K562 (cell line): Measurements from ENCODE around the gene THG1L. TPM values are rescaled to one million over a fixed set of nuclear protein-coding genes. Genes with fewer than 3 reads are reported as not detected.
A peak's percentile ranks its signal among the peaks of the same experiment; 100 is the strongest.

Experiments
- BMI1 ChIP-seq: fragments of 150-350 bp; IDR thresholded peaks from 2 replicates; pipeline ENCODE4 v1.6.1; 2014; ENCODE audit warnings: low read length
- CBX1 ChIP-seq: sonication (generic); IDR thresholded peaks from 2 replicates; pipeline ENCODE4 v1.6.1; 2016; ENCODE audit warnings: antibody characterized with exemption, low read depth, mild to moderate bottlenecking
- CHAMP1 ChIP-seq: fragments of 450-650 bp; IDR thresholded peaks from 2 replicates; pipeline ENCODE4 v1.6.1; 2016; ENCODE audit warnings: mild to moderate bottlenecking
- CHD1 ChIP-seq: fragments of 200-600 bp; sonication (generic); IDR thresholded peaks from one replicate; pipeline ENCODE4 v1.6.1; 2012; ENCODE audit warnings: mild to moderate bottlenecking, moderate library complexity, low read length, inconsistent platforms
- CHD2 ChIP-seq: IDR thresholded peaks from 2 replicates; pipeline ENCODE4 v1.6.1; 2011; ENCODE audit warnings: low read depth, low read length
- DNMT1 ChIP-seq: fragments of 450-650 bp; IDR thresholded peaks from 2 replicates; pipeline ENCODE4 v1.6.1; 2016; ENCODE audit warnings: antibody characterized with exemption, mild to moderate bottlenecking
- ETV1 ChIP-seq: fragments of 450-650 bp; conservative IDR thresholded peaks from 2 replicates; pipeline ENCODE4 v1.6.1; 2016; ENCODE audit warnings: missing genetic modification characterization, control low read depth, low read depth, missing compliant biosample characterization
- FOS ChIP-seq: IDR thresholded peaks from 3 replicates; pipeline ENCODE4 v1.6.1; 2011; ENCODE audit not compliant: insufficient read length; ENCODE audit errors: extremely low read depth
- FUS ChIP-seq: fragments of 200-400 bp; formaldehyde crosslinking; optimal IDR thresholded peaks from 2 replicates; pipeline ENCODE3; 2017; ENCODE audit warnings: low read depth, low read length
- GATAD2A ChIP-seq: fragments of 450-650 bp; IDR thresholded peaks from 2 replicates; pipeline ENCODE4 v1.6.1; 2017
- HSF4 ChIP-seq: fragments of 250-450 bp; sonication (Bioruptor Pico); IDR thresholded peaks from 2 replicates; pipeline ENCODE4 v2.1.2; 2022; ENCODE audit warnings: mild to moderate bottlenecking, moderate library complexity, borderline replicate concordance
- MCM5 ChIP-seq: fragments of 450-650 bp; IDR thresholded peaks from 2 replicates; pipeline ENCODE4 v1.6.1; 2016; ENCODE audit warnings: low read depth
- MTA1 ChIP-seq: fragments of 450-650 bp; IDR thresholded peaks from 2 replicates; pipeline ENCODE4 v1.6.1; 2017; ENCODE audit warnings: borderline replicate concordance
- MXD1 ChIP-seq: fragments of 250-450 bp; sonication (Bioruptor Pico); IDR thresholded peaks from 2 replicates; pipeline ENCODE4 v1.8.0; 2021; ENCODE audit warnings: borderline replicate concordance, mild to moderate bottlenecking, moderate library complexity; ENCODE audit not compliant: poor library complexity, severe bottlenecking
- OTX1 ChIP-seq: fragments of 450-650 bp; formaldehyde crosslinking; IDR thresholded peaks from 2 replicates; pipeline ENCODE4 v1.4.0; 2022; ENCODE audit warnings: mild to moderate bottlenecking
- POLR2A ChIP-seq: fragments of 450-650 bp; conservative IDR thresholded peaks from 2 replicates; pipeline ENCODE4 v1.6.1; 2016
- SMARCB1 ChIP-seq: IDR thresholded peaks from 2 replicates; pipeline ENCODE4 v1.6.1; 2011; ENCODE audit warnings: improper control_type of control experiment, low read depth; ENCODE audit not compliant: insufficient read length
- SMARCC2 ChIP-seq: fragments of 450-650 bp; IDR thresholded peaks from 2 replicates; pipeline ENCODE4 v1.6.1; 2017; ENCODE audit warnings: antibody characterized with exemption, moderate library complexity, mild to moderate bottlenecking, low read depth
- SMARCE1 ChIP-seq: fragments of 450-650 bp; IDR thresholded peaks from 2 replicates; pipeline ENCODE4 v1.7.1; 2016; ENCODE audit warnings: mild to moderate bottlenecking
- TARDBP ChIP-seq: fragments of 450-650 bp; IDR thresholded peaks from 2 replicates; pipeline ENCODE4 v1.6.1; 2016
- ZNF316 ChIP-seq: fragments of 450-650 bp; IDR thresholded peaks from 2 replicates; pipeline ENCODE4 v1.6.1; 2016
- polyA plus RNA-seq, 8 experiments: library from polyadenylated mRNA; depleted of rRNA in 4 of 8; stranded (reverse) in 5 of 8; unstranded in 3 of 8; fragments of >200 nt; fragmentation: Nextera tagmentation in 2 of 8; fragmentation: Illumina TruSeq in 1 of 8; extraction: Ambion mirVana in 2 of 8; extraction: Trizol in 1 of 8; gene quantifications; 2 replicates each; pipeline versions ENCODE4 v1.2.1 to v1.2.3, GENCODE V29; 2011 to 2014; ENCODE audit warnings: inconsistent platforms in 1 of 8, missing spikeins in 1 of 8
- total RNA-seq, 7 experiments: library from RNA; depleted of rRNA in 6 of 7; stranded (reverse); fragments of >200 nt in 6 of 7; fragmentation: Illumina TruSeq in 2 of 7; extraction: Trizol in 2 of 7; gene quantifications; 2 replicates each; pipeline versions ENCODE4 v1.2.1 to v1.2.3, GENCODE V29; 2011 to 2021; ENCODE audit warnings: low replicate concordance in 1 of 7
- TF ChIP-seq, protein P1 (sequence below), 2 experiments: fragments of 250-450 bp in 1 of 2; fragments of 450-650 bp in 1 of 2; sonication (Bioruptor Pico) in 1 of 2; IDR thresholded peaks; 2 replicates each; pipeline versions ENCODE4 v1.6.1 to v1.8.0; 2016 to 2021; ENCODE audit warnings: mild to moderate bottlenecking in 2 of 2, moderate library complexity in 2 of 2, missing compliant biosample characterization in 1 of 2, missing genetic modification characterization in 1 of 2

Gene THG1L
- total and polyA plus RNA-seq, 9 of the 15 experiments (the other 6 are each of a cell fraction or from before 2014, with no cell fraction given): 21.8 to 40.7 (median 28.0) TPM

- TF ChIP-seq ETV1 (tag) (peak; percentile 92), SMARCE1 (no peak), SMARCB1 (no peak), ZNF316 (peak; percentile 77), DNMT1 (no peak), POLR2A (peak; percentile 96), OTX1 (0 out of 2 replicates have a peak, but pooled peaks have one; percentile 41), TARDBP (no peak), HSF4 (no peak), FUS (no peak), CHD2 (peak; percentile 48; the same call in 1 of the 2 replicates), FOS (peak; percentile 74), MTA1 (no peak), CBX1 (no peak), MCM5 (no peak), SMARCC2 (no peak), MXD1 (no peak), BMI1 (0 out of 2 replicates have a peak, but pooled peaks have one; percentile 40), CHD1 (peak; percentile 77), CHAMP1 (no peak), GATAD2A (no peak)
- TF ChIP-seq, protein P1, sequence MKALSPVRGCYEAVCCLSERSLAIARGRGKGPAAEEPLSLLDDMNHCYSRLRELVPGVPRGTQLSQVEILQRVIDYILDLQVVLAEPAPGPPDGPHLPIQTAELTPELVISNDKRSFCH (CRISPR knock-in tag; IDR thresholded peaks at IDR 0.05): no peak
- TF ChIP-seq, protein P1 (tag; IDR thresholded peaks at IDR 0.05): no peak
Observed at GRCh38 chr5:157731272-157732129, at the start of gene THG1L (continued).
